ENCODE data around the gene MAFF.

DNA sequence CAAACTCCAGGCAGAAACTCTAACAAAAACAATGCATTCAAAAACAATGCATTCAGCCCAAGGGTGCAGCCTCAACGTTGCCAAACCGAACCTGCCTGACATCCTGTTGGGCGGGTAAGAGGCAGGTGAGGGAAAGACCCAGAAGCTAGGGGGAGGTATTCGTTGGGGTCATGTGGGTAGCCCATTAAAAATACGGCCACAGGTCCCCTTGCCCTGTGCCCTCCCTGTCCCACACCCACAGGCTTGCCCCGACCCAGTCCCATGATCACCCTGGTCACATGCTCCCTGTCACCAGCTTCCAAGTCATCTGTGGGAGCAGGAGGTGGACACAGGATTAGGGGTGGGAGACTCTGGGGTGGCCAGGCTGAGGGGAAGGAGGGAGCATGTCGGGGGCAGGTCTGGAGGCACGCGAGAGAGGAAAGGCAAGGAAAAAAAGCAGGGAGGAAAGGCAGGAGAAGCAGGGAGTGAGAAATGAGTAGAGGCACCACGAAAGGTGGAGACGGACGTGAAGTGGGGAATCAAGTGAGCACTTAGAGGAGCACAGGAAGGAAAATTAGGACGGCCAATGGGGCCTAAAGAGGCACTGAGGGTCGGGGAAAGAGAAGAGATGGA, 20.8 kb upstream of the MAFF start:
- TF ChIP-seq, protein P1, sequence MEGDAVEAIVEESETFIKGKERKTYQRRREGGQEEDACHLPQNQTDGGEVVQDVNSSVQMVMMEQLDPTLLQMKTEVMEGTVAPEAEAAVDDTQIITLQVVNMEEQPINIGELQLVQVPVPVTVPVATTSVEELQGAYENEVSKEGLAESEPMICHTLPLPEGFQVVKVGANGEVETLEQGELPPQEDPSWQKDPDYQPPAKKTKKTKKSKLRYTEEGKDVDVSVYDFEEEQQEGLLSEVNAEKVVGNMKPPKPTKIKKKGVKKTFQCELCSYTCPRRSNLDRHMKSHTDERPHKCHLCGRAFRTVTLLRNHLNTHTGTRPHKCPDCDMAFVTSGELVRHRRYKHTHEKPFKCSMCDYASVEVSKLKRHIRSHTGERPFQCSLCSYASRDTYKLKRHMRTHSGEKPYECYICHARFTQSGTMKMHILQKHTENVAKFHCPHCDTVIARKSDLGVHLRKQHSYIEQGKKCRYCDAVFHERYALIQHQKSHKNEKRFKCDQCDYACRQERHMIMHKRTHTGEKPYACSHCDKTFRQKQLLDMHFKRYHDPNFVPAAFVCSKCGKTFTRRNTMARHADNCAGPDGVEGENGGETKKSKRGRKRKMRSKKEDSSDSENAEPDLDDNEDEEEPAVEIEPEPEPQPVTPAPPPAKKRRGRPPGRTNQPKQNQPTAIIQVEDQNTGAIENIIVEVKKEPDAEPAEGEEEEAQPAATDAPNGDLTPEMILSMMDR (IDR thresholded peaks at IDR 0.05): no peak
- peak in 1 of 2 donors; percentile 48 for TF ChIP-seq POLR2A (IDR thresholded peaks at IDR 0.05)

Data from thyroid gland (tissue), 4 donors.